A549 (cell line): ENCODE data around the gene FGD5. TPM values are rescaled to one million over a fixed set of nuclear protein-coding genes. Genes with fewer than 3 reads are reported as not detected.

Experiments
- ATAC-seq, 2 experiments: fragments of 200-7000 bp in 1 of 2; fragments of >200 bp in 1 of 2; cut with Nextera tagmentation in 1 of 2; cut with Tn5 transposase in 1 of 2; 3 replicates each; pipeline versions ENCODE4 v1.8.0 to v1.9.1; 2018 to 2020; ENCODE audit warnings: mild to moderate bottlenecking in 1 of 2, moderate library complexity in 1 of 2
- CTCF ChIA-PET: fragments of 300-600 bp; sonication (Branson Sonifier 250); formaldehyde crosslinking; extraction: SDS; loops from one replicate; lab custom pipeline; 2021; ENCODE audit warnings: antibody characterized with exemption, inconsistent platforms; lab: Yijun Ruan, JAX
- POLR2A ChIA-PET: fragments of 350-600 bp; formaldehyde crosslinking; extraction: SDS; loops from one replicate; lab custom pipeline; 2021; ENCODE audit warnings: antibody characterized with exemption, inconsistent platforms; lab: Yijun Ruan, JAX
- DNase-seq, 2 experiments: peaks; one replicate each; pipeline versions ENCODE4 v3.0.0 to v3.0.0-alpha.2; 2011 to 2016; ENCODE audit warnings: low read depth in 1 of 2, low spot score in 1 of 2
- FAIRE-seq: peaks from 2 replicates; lab custom pipeline; 2011; peaks lifted over from hg19 to GRCh38; lab: Jason Lieb, UNC
- H3K27ac ChIP-seq, 2 experiments: fragments of >200 bp; sonication (Bioruptor Twin); formaldehyde crosslinking; 3 replicates each; pipeline ENCODE4 v1.5.1; 2016 to 2017
- H3K4me1 ChIP-seq: fragments of >200 bp; sonication (Bioruptor Twin); formaldehyde crosslinking; 3 replicates; pipeline ENCODE4 v1.6.1; 2016
- H3K4me2 ChIP-seq: fragments of >200 bp; sonication (Bioruptor Twin); formaldehyde crosslinking; 3 replicates; pipeline ENCODE4 v1.6.1; 2016
- H3K4me3 ChIP-seq: fragments of >200 bp; sonication (Bioruptor Twin); formaldehyde crosslinking; 3 replicates; pipeline ENCODE4 v1.5.1; 2016
- H3K9me3 ChIP-seq: fragments of >200 bp; sonication (Bioruptor Twin); formaldehyde crosslinking; 3 replicates; pipeline ENCODE4 v1.6.1; 2016
- BHLHE40 ChIP-seq: IDR thresholded peaks from 2 replicates; pipeline ENCODE4 v1.6.1; 2012; ENCODE audit warnings: low read depth, low read length, inconsistent platforms
- CEBPB ChIP-seq, 2 experiments: fragments of >200 bp in 1 of 2; sonication (Bioruptor Twin) in 1 of 2; formaldehyde crosslinking in 1 of 2; IDR thresholded peaks; 2 replicates each; pipeline ENCODE4 v1.6.1; 2012 to 2016
- CHD2 ChIP-seq: fragments of 150-350 bp; IDR thresholded peaks from 2 replicates; pipeline ENCODE4 v1.6.1; 2014; ENCODE audit warnings: low read length; ENCODE audit not compliant: partially characterized antibody
- CHD4 ChIP-seq: fragments of 200-600 bp; sonication (generic); IDR thresholded peaks from 2 replicates; pipeline ENCODE4 v1.6.1; 2016; ENCODE audit warnings: antibody characterized with exemption, mild to moderate bottlenecking, borderline replicate concordance
- CTCF ChIP-seq: fragments of >200 bp; sonication (Bioruptor Twin); formaldehyde crosslinking; IDR thresholded peaks from 3 replicates; pipeline ENCODE4 v1.5.1; 2016
- ELK1 ChIP-seq: fragments of 150-350 bp; IDR thresholded peaks from 2 replicates; pipeline ENCODE4 v1.6.1; 2014; ENCODE audit warnings: low read depth, mild to moderate bottlenecking, low read length
- EP300 ChIP-seq, 2 experiments: fragments of >200 bp; sonication (Bioruptor Twin); formaldehyde crosslinking; IDR thresholded peaks; 2 replicates in 1 of 2; 3 replicates in 1 of 2; pipeline ENCODE4 v1.6.1; 2016 to 2017
- ESRRA ChIP-seq: fragments of 150-350 bp; IDR thresholded peaks from 2 replicates; pipeline ENCODE4 v1.6.1; 2014; ENCODE audit warnings: mild to moderate bottlenecking, low read length, borderline replicate concordance
- FOSB ChIP-seq: fragments of 250-450 bp; sonication (Bioruptor Pico); IDR thresholded peaks from 2 replicates; pipeline ENCODE4 v1.5.0; 2020; ENCODE audit warnings: mild to moderate bottlenecking, moderate library complexity
- FOSL2 ChIP-seq, 2 experiments: fragments of 450-650 bp in 1 of 2; fragments of >200 bp in 1 of 2; sonication (Bioruptor Twin) in 1 of 2; formaldehyde crosslinking; IDR thresholded peaks; 2 replicates each; pipeline versions ENCODE4 v1.5.0 to v1.6.1; 2016 to 2020; ENCODE audit warnings: mild to moderate bottlenecking in 1 of 2, moderate library complexity in 1 of 2
- FOXS1 ChIP-seq: fragments of 250-450 bp; sonication (Bioruptor Pico); IDR thresholded peaks from 2 replicates; pipeline ENCODE4 v1.5.0; 2020; ENCODE audit warnings: mild to moderate bottlenecking, moderate library complexity
- HDAC2 ChIP-seq: fragments of 200-600 bp; sonication (generic); IDR thresholded peaks from 2 replicates; pipeline ENCODE4 v1.6.1; 2016
- HES2 ChIP-seq: fragments of >200 bp; sonication (Bioruptor Twin); formaldehyde crosslinking; IDR thresholded peaks from 2 replicates; pipeline ENCODE4 v1.6.1; 2016
- HEYL ChIP-seq: fragments of 250-450 bp; sonication (Bioruptor Pico); IDR thresholded peaks from 2 replicates; pipeline ENCODE4 v1.8.0; 2021; ENCODE audit warnings: mild to moderate bottlenecking, moderate library complexity
- HOXB13 ChIP-seq: fragments of 250-450 bp; sonication (Bioruptor Pico); IDR thresholded peaks from 2 replicates; pipeline ENCODE4 v1.5.0; 2020; ENCODE audit warnings: low read depth, mild to moderate bottlenecking, moderate library complexity
- MAZ ChIP-seq: fragments of 150-350 bp; IDR thresholded peaks from 2 replicates; pipeline ENCODE4 v1.6.1; 2014; ENCODE audit warnings: antibody characterized with exemption, low read depth, low read length, borderline replicate concordance
- NPAS2 ChIP-seq: fragments of 250-450 bp; sonication (Bioruptor Pico); IDR thresholded peaks from 2 replicates; pipeline ENCODE4 v1.8.0; 2022; ENCODE audit warnings: mild to moderate bottlenecking, moderate library complexity, borderline replicate concordance
- NR3C1 ChIP-seq: fragments of >200 bp; sonication (Bioruptor Twin); formaldehyde crosslinking; IDR thresholded peaks from 3 replicates; pipeline ENCODE4 v1.6.1; 2017
- PBX3 ChIP-seq: IDR thresholded peaks from 2 replicates; pipeline ENCODE4 v1.6.1; 2012
- POLR2AphosphoS2 ChIP-seq: conservative IDR thresholded peaks from 2 replicates; pipeline ENCODE4 v1.6.1; 2012; ENCODE audit warnings: low read length, improper control_type of control experiment, inconsistent platforms
- RCOR1 ChIP-seq: fragments of 150-350 bp; IDR thresholded peaks from 2 replicates; pipeline ENCODE4 v1.6.1; 2014; ENCODE audit warnings: antibody characterized with exemption, low read length, low read depth
- RNF2 ChIP-seq: fragments of 200-600 bp; sonication (generic); IDR thresholded peaks from 2 replicates; pipeline ENCODE4 v1.6.1; 2016; ENCODE audit warnings: low read depth, mild to moderate bottlenecking, antibody characterized with exemption, moderate library complexity, borderline replicate concordance
- SMC3 ChIP-seq: fragments of >200 bp; sonication (Bioruptor Twin); formaldehyde crosslinking; IDR thresholded peaks from 3 replicates; pipeline ENCODE4 v1.6.1; 2018; ENCODE audit warnings: inconsistent platforms
- TFCP2L1 ChIP-seq: fragments of 250-450 bp; sonication (Bioruptor Pico); IDR thresholded peaks from 2 replicates; pipeline ENCODE4 v1.5.0; 2021; ENCODE audit warnings: mild to moderate bottlenecking
- TP53 ChIP-seq: fragments of 250-450 bp; sonication (Bioruptor Pico); IDR thresholded peaks from 2 replicates; pipeline ENCODE4 v1.5.0; 2021; ENCODE audit warnings: mild to moderate bottlenecking, moderate library complexity
- ZSCAN20 ChIP-seq: fragments of 250-450 bp; sonication (Bioruptor Pico); IDR thresholded peaks from 2 replicates; pipeline ENCODE4 v1.8.0; 2022; ENCODE audit warnings: mild to moderate bottlenecking, moderate library complexity
- WGBS: methylation state at CpG from one replicate; pipeline ENCODE4 v1.1.6; 2017; ENCODE audit errors: missing lambda C conversion rate; 5-methylcytosine and 5-hydroxymethylcytosine counted together
- polyA plus RNA-seq, 4 experiments: library from polyadenylated mRNA; depleted of rRNA in 3 of 4; stranded (reverse); fragments of >200 nt; fragmentation: RNase III in 1 of 4; extraction: RNeasy Plus Mini Kit Qiagen cat#74134 plus additional on column Dnase treatment in 1 of 4; gene quantifications; 2 replicates in 3 of 4; 3 replicates in 1 of 4; pipeline ENCODE4 v1.2.3, GENCODE V29; 2011 to 2017

Gene FGD5
- polyA plus RNA-seq, 2 of the 4 experiments (the other 2 are of a cell fraction) = 0.16 TPM; not detected in 1

- TF ChIP-seq CTCF = no peak
- TF ChIP-seq POLR2AphosphoS2 = no peak
- TF ChIP-seq HES2 = no peak
- TF ChIP-seq ZSCAN20 (CRISPR knock-in tag) = no peak
- no peak for TF ChIP-seq RCOR1
- TF ChIP-seq, all 56 proteins: peak for 0
These were observed 71.7 kb downstream of the FGD5 start (continued) for GRCh38 chr3:14890476-14890875.

- Histone ChIP-seq H3K27ac (no peak overlapping the region), H3K4me3 (no peak overlapping the region), H3K9me3 (no peaks in the 10 kb centered on the region), H3K4me1 (no peaks in the 10 kb centered on the region), H3K4me2 (no peak overlapping the region)
- 52% methylated on average over 12 of the region's 12 CpGs for WGBS
- ChIA-PET CTCF (interaction anchor here (0.6 to 3.5 kb wide), 4 partner anchors 9 to 99 kb away, joined by 3 to 12 read pairs (median 3); no protein-coding TSS in a partner anchor), POLR2A (no interaction called here)
- DNase-seq (no peak), FAIRE-seq (no peak), ATAC-seq (peak; percentile 28 to 40; a peak in 3 of 6 replicates)
- no peak for TF ChIP-seq NPAS2 (CRISPR knock-in tag)
- TF ChIP-seq TFCP2L1 (CRISPR knock-in tag) = no peak
- no peak for TF ChIP-seq CHD4
- no peak for TF ChIP-seq EP300 (IDR thresholded peaks at IDR 0.05)
- no peak for TF ChIP-seq HDAC2
- no peak for TF ChIP-seq ESRRA
- TF ChIP-seq FOSB (CRISPR knock-in tag) = no peak
- TF ChIP-seq HOXB13 = no peak
- no peak for TF ChIP-seq MAZ
- TF ChIP-seq BHLHE40 = no peak
- no peak for TF ChIP-seq FOXS1 (CRISPR knock-in tag)
These were observed 72.7 kb downstream of the FGD5 start for GRCh38 chr3:14891135-14892132.

GRCh38 chr3:14892226-14892625 is 73.5 kb downstream of the FGD5 start:
- DNase-seq = no peak

More at GRCh38 chr3:14892226-14892625, 73.5 kb downstream of the FGD5 start:
- Histone ChIP-seq H3K4me1 (no peaks in the 10 kb centered on the region), H3K9me3 (no peaks in the 10 kb centered on the region), H3K4me3 (no peak overlapping the region), H3K4me2 (no peak overlapping the region), H3K27ac (no peak overlapping the region)
- 84% methylated on average over 11 of the region's 11 CpGs for WGBS
- POLR2A ChIA-PET = no interaction called here
- no peak for TF ChIP-seq FOSL2 (IDR thresholded peaks at IDR 0.05)
- no peak for TF ChIP-seq FOSL2 (CRISPR knock-in tag; IDR thresholded peaks at IDR 0.05)
- no peak for TF ChIP-seq POLR2AphosphoS2
- no peak for TF ChIP-seq ELK1
- TF ChIP-seq NR3C1 = no peak
- TF ChIP-seq HEYL (CRISPR knock-in tag) = no peak
- no peak for TF ChIP-seq PBX3
- no peak for TF ChIP-seq SMC3
- TF ChIP-seq HES2 = no peak
- TF ChIP-seq HOXB13 = no peak
- TF ChIP-seq CEBPB (IDR thresholded peaks at IDR 0.05) = no peak
- TF ChIP-seq TFCP2L1 (CRISPR knock-in tag) = no peak
- TF ChIP-seq CHD2 = no peak
- TF ChIP-seq RNF2 = no peak
- TF ChIP-seq FOXS1 (CRISPR knock-in tag) = no peak
- TF ChIP-seq TP53 (CRISPR knock-in tag) = no peak
- no peak for TF ChIP-seq CHD4
- ATAC-seq (no peak), FAIRE-seq (no peak)
- CTCF ChIA-PET = interaction anchor here (1.3 kb wide), 1 partner anchor 112 kb away, joined by 3 read pairs; no protein-coding TSS in a partner anchor
